HS-5 (cell line): ENCODE data around the gene HSF2BP.
"Not testable (repeated sequence)": the region's sequence is repeated elsewhere in the genome, so short reads cannot be mapped to it uniquely, and the experiment has no call there.

Experiments
- DNase-seq: peaks from one replicate; pipeline ENCODE4 v3.0.0-alpha.2; 2012; ENCODE audit warnings: low read depth

The HSF2BP gene

DNA sequence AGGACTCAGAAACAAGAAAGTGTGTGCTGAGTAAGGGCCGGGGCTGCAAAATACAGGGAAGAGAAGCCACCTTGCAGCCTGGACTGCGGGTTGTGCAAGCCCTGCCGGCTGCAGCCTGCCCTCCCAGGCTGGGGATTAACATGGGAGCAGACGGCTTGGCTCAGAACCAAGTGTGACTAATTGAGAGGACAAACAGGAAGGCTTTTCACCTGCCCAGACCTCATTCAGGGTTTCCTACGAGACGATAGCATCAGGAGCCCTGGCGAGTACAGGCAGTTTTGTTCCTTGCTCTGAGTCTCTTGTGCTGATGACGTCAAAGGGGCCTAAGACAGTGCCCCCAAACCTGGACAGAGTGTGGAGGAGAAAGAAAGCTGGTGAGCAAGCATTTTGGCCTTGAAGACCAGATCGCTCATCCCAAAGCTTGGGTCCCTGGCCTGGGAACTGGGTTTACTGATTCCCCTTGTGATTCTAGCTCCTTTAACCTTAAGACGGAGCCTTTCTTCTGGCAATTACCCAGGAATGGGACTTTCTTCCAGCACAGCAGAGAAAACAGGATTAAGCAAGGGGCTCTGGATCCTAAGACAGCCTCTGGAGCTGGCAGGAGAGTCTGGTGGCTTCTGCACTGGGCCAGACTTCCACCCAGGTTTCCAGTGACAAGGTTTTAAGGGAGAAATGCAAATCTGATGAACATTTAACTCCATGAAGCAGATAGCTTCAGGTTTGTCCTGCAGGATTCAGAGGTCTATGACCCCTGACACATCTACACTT lies 142.2 kb downstream of the HSF2BP start:
- not testable (repeated sequence) for DNase-seq

GRCh38 chr21:43516295-43516847 lies 142.9 kb downstream of the HSF2BP start:
- DNase-seq: not testable (repeated sequence)

GRCh38 chr21:43514834-43515233 lies 144.5 kb downstream of the HSF2BP start:
- DNase-seq: not testable (repeated sequence)

GRCh38 chr21:43513023-43513422 lies 146.3 kb downstream of the HSF2BP start:
- DNase-seq: not testable (repeated sequence)

DNA sequence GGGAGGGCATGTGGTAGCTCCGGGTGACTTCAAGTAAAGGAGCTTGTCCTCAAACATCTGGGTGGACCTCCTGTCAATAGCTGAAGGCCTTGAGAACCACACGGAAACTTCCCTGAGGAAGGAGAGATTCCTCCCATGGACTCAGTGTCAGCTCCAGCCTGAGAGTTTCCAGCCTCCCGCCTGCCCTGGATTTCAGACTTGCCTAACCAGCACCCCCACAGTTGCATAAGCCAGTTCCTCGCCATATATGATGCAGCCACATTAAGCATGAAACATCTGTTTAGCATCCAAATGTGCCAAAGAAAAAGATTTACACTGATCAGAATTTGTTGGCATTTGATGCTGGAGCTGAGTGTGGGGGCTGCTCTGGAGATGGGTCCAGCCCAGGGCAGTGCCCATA lies 148.1 kb downstream of the HSF2BP start:
- DNase-seq: not testable (repeated sequence)

DNA sequence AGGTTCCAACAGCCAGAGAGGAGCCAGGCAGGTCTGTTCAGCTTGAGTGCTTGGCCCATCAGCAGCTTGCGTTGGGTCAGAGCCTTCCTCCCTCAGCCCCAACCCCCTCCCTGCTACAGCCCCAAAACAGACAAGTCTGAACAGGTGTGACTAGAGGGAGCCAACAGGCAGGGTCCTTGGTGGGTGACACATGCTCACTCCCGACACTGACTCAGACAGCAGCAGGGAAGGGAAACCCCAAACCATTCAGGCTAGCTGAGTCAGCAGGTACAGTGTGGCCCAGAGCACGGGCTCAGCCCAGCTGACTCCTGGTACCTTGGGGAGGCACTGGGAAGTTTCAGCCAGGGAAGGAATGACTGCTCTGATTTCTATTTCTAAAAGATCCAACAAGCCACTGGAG lies 148.6 kb downstream of the HSF2BP start:
- DNase-seq: not testable (repeated sequence)

GRCh38 chr21:43503892-43504291 lies 155.4 kb downstream of the HSF2BP start:
- not testable (repeated sequence) for DNase-seq

GRCh38 chr21:43503075-43503750 lies 156.1 kb downstream of the HSF2BP start:
- not testable (repeated sequence) for DNase-seq

DNA sequence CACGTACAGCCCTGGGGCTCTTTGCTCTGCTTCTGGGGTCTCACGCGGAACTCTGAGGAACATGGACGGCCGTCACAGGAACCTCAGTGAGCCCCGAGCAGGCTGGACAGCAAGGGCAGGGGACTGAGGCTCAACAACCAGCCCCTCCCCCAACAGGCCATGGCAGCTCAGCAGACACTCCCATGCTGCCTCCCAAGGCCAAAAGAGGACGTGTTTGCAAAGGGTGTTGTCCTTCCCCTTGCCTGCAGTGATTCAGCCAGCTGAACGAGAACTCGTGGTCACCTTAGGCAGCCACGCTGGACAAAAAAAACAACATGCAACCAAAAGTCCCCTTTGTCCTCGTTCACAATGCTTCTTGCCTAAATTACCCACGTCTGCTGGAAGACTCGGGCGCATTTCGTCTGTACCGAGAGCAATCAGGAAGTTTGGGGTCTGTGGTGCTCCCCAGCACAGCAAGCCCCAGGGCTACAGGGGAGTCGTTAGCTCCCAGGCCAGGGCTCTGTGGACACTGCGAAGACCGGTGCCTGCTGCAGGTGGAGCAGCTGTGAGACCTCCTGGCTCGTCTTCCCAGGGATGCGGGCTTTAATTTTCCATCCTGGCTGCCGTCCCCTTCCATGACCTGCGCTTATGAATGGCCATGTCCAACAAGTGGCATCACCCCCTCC lies 156.7 kb downstream of the HSF2BP start:
- not testable (repeated sequence) for DNase-seq

GRCh38 chr21:43498924-43499323 lies 160.4 kb downstream of the HSF2BP start:
- DNase-seq: not testable (repeated sequence)

- not testable (repeated sequence) for DNase-seq
Observed at GRCh38 chr21:43498065-43498464, 161.2 kb downstream of the HSF2BP start.

GRCh38 chr21:43494279-43495012 lies 164.8 kb downstream of the HSF2BP start:
- DNase-seq: not testable (repeated sequence)

DNA sequence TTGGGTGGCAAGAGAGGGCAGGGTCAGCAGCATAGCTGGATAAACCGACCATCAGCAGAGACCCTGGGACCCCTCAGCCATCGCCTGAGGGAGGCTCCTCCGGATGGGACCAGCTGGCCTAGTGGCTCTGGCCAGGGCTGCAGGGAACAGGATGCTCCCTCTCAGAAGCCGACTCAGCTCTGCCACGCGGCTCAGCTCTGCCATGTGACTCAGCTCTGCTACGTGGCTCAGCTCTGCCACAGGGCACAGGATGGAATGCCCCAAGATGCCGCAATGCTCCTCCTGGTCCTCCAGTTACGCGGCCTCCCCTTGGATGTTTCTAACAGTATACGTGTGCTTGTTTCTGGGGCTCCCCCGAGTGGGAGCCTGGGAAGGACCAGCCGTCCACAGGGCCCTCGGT lies 165.8 kb downstream of the HSF2BP start:
- DNase-seq: not testable (repeated sequence)

DNA sequence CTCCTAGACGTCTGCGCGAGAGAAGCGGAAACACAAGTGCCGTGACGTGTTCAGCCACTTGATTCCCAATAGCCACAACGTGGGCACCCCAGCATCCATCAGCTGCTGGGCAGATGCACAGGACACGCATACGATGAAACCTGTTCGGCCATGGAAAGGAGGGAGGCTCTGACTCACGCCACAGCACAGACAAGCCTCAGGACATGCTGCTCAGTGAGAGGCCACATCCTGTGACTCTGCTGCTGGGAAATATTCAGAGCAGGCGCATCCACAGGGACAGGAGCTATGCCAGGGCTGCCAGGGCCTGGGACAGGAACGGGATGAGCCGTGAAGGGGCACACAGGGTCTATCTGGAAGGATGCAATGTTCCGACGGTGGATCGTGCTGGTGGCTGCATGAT lies 171.1 kb downstream of the HSF2BP start:
- DNase-seq: not testable (repeated sequence)

GRCh38 chr21:43486051-43486450 lies 173.2 kb downstream of the HSF2BP start:
- not testable (repeated sequence) for DNase-seq

GRCh38 chr21:43485016-43485415 lies 174.3 kb downstream of the HSF2BP start:
- DNase-seq: not testable (repeated sequence)

GRCh38 chr21:43479197-43479596 lies 180.1 kb downstream of the HSF2BP start:
- not testable (repeated sequence) for DNase-seq
